ENCODE measurements around the gene LRRC18.

Gene LRRC18

GRCh38 chr10:48939790-48940325 is at the start of gene LRRC18:
Gene LRRC18 (minus strand): TSS chr10:48939840. CDS start chr10:48914155, 25,685 bp downstream.
- no peak for DNase-seq (ENCODE audit: low read depth, low spot score)

GRCh38 chr10:48985621-48986158 is 46.0 kb upstream of the LRRC18 start:
- DNase-seq (ENCODE audit: low read depth, low spot score): no peak

- DNase-seq (ENCODE audit: low read depth, low spot score): no peak
Observed at GRCh38 chr10:48983648-48984351, 44.2 kb upstream of the LRRC18 start.

GRCh38 chr10:48982584-48982983 is 42.9 kb upstream of the LRRC18 start:
- no peak for DNase-seq (ENCODE audit: low read depth, low spot score)

- no peak for DNase-seq (ENCODE audit: low read depth, low spot score)
Observed at GRCh38 chr10:48981310-48981907, 41.8 kb upstream of the LRRC18 start.

- DNase-seq (ENCODE audit: low read depth, low spot score): no peak
Observed at GRCh38 chr10:48978318-48978717, 38.7 kb upstream of the LRRC18 start.

- no peak for DNase-seq (ENCODE audit: low read depth, low spot score)
Observed at GRCh38 chr10:48976196-48976595, 36.6 kb upstream of the LRRC18 start.

- DNase-seq (ENCODE audit: low read depth, low spot score): no peak
Observed at GRCh38 chr10:48974510-48975156, 35.0 kb upstream of the LRRC18 start.

- DNase-seq (ENCODE audit: low read depth, low spot score): no peak
Observed at GRCh38 chr10:48973065-48973464, 33.4 kb upstream of the LRRC18 start.

GRCh38 chr10:48970654-48971053 is 31.0 kb upstream of the LRRC18 start:
- DNase-seq (ENCODE audit: low read depth, low spot score): no peak

- DNase-seq (ENCODE audit: low read depth, low spot score): no peak
Observed at GRCh38 chr10:48970046-48970445, 30.4 kb upstream of the LRRC18 start.

GRCh38 chr10:48968036-48968435 is 28.4 kb upstream of the LRRC18 start:
- no peak for DNase-seq (ENCODE audit: low read depth, low spot score)

- no peak for DNase-seq (ENCODE audit: low read depth, low spot score)
Observed at GRCh38 chr10:48965460-48965859, 25.8 kb upstream of the LRRC18 start.

- no peak for DNase-seq (ENCODE audit: low read depth, low spot score)
Observed at GRCh38 chr10:48964038-48964437, 24.4 kb upstream of the LRRC18 start.

- no peak for DNase-seq (ENCODE audit: low read depth, low spot score)
Observed at GRCh38 chr10:48958598-48959190, 19.1 kb upstream of the LRRC18 start.

GRCh38 chr10:48957361-48958151 is 17.9 kb upstream of the LRRC18 start:
- no peak for DNase-seq (ENCODE audit: low read depth, low spot score)

- no peak for DNase-seq (ENCODE audit: low read depth, low spot score)
Observed at GRCh38 chr10:48951707-48952106, 12.1 kb upstream of the LRRC18 start.

GRCh38 chr10:48948470-48949037 is 8.9 kb upstream of the LRRC18 start:
- no peak for DNase-seq (ENCODE audit: low read depth, low spot score)

GRCh38 chr10:48947690-48948469 is 8.2 kb upstream of the LRRC18 start:
- no peak for DNase-seq (ENCODE audit: low read depth, low spot score)

GRCh38 chr10:48946891-48947500 is 7.4 kb upstream of the LRRC18 start:
- DNase-seq (ENCODE audit: low read depth, low spot score): no peak
